ENCODE data around the gene CLNK. TPM values are rescaled to one million over a fixed set of nuclear protein-coding genes. Genes with fewer than 3 reads are reported as not detected.

CLNK gene
- total RNA-seq, 4 donors from 2014 or later: not detected

DNA sequence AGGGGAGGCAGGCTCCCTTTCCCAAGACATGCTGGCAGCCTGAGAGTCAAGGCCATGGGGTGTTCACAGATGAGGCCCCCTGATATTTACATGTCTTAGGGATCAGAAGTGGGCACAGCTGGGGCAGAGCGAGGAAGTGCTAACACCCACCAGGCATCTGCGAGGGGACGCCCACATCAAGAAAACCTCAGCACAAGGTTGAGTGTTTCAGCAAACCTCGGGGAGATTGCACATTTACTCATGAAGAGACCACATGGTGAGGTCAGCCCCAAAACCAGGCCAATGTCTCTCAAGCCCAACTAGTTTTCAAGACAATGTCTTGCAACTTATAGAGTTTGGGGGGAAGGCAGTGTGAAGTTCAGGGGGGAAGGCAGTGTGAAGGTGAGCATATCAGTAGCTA lies 55.2 kb downstream of the CLNK start:
- no peak for DNase-seq
- Histone ChIP-seq H3K4me3 (replicated peaks in 1 of 3) (no peak overlapping the region), H3K36me3 (no peaks in the 10 kb centered on the region), H3K27me3 (no peaks in the 10 kb centered on the region), H3K9me3 (no peaks in the 10 kb centered on the region), H3K4me1 (no peaks in the 10 kb centered on the region), H3K27ac (no peak overlapping the region)
- intact Hi-C loops (cut with DNase I): no loop called here
- WGBS, 2 donors: 83 to 87% methylated on average over 2 to 4 of the region's 4 CpGs
- TF ChIP-seq, protein P1, sequence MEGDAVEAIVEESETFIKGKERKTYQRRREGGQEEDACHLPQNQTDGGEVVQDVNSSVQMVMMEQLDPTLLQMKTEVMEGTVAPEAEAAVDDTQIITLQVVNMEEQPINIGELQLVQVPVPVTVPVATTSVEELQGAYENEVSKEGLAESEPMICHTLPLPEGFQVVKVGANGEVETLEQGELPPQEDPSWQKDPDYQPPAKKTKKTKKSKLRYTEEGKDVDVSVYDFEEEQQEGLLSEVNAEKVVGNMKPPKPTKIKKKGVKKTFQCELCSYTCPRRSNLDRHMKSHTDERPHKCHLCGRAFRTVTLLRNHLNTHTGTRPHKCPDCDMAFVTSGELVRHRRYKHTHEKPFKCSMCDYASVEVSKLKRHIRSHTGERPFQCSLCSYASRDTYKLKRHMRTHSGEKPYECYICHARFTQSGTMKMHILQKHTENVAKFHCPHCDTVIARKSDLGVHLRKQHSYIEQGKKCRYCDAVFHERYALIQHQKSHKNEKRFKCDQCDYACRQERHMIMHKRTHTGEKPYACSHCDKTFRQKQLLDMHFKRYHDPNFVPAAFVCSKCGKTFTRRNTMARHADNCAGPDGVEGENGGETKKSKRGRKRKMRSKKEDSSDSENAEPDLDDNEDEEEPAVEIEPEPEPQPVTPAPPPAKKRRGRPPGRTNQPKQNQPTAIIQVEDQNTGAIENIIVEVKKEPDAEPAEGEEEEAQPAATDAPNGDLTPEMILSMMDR (IDR thresholded peaks at IDR 0.05): no peak
- no peak for TF ChIP-seq POLR2A (IDR thresholded peaks at IDR 0.05)

DNA sequence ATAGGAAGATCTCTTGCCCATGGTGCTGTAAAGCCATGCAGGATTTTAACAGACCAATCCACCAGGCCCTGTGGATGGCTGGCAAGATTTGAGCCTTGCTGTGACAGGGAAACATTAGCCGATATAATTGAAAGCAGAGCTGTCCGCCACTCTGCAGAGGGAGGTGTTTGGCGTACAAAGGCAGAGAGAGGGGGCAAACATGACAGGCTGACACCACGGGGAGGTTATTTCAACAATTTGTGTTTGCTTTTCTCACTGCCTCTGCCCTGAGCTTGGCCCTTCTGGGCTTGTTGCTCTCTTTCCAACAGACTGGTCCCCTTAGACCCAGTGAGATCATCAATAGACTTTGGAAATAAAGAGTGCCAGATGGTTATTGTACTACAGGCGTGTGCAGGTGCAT lies 59.4 kb downstream of the CLNK start:
- 37 to 47% methylated on average over 5 of the region's 5 CpGs for WGBS, 2 donors
- no peaks in the 10 kb centered on the region for H3K4me1 ChIP-seq
- H3K27ac ChIP-seq: no peak overlapping the region
- no peak overlapping the region for H3K4me3 ChIP-seq (replicated peaks in 1 of 3)
- intact Hi-C loops (cut with DNase I): no loop called here
- TF ChIP-seq, protein P1 (IDR thresholded peaks at IDR 0.05): no peak
- TF ChIP-seq POLR2A (IDR thresholded peaks at IDR 0.05): no peak
- DNase-seq: no peak
- H3K9me3 ChIP-seq: no peaks in the 10 kb centered on the region
- H3K36me3 ChIP-seq: no peaks in the 10 kb centered on the region
- H3K27me3 ChIP-seq: no peaks in the 10 kb centered on the region

DNA sequence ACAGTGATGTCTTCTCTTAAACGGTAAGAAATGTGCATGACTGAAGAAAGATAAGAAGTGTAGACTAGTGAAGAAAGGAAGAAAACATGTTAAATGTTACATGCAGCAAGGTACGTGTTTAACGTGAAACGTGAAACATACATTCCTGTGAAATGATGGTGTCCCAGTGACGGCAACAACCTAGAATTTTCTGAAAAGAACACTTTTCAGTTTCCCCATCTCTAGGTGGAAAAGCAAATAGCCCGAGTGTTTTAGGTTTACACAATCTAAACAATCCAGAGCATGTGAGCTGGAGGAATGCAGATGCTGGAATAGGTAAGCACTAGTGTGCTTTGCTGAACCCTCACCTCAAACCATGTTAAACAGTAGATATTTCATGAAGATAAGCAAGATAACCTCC lies 60.7 kb downstream of the CLNK start:
- H3K4me3 ChIP-seq (replicated peaks in 1 of 3): no peak overlapping the region
- 59 to 68% methylated on average over 6 of the region's 6 CpGs for WGBS, 2 donors
- peaks cover 0 to 4% of the 10 kb centered on the region in 2 donors for H3K4me1 ChIP-seq
- TF ChIP-seq, protein P1 (IDR thresholded peaks at IDR 0.05): no peak
- no peak for TF ChIP-seq POLR2A (IDR thresholded peaks at IDR 0.05)
- intact Hi-C loops (cut with DNase I): no loop called here
- H3K9me3 ChIP-seq: no peaks in the 10 kb centered on the region
- H3K27ac ChIP-seq: no peak overlapping the region
- no peaks in the 10 kb centered on the region for H3K36me3 ChIP-seq
- no peak for DNase-seq
- H3K27me3 ChIP-seq: no peaks in the 10 kb centered on the region

DNA sequence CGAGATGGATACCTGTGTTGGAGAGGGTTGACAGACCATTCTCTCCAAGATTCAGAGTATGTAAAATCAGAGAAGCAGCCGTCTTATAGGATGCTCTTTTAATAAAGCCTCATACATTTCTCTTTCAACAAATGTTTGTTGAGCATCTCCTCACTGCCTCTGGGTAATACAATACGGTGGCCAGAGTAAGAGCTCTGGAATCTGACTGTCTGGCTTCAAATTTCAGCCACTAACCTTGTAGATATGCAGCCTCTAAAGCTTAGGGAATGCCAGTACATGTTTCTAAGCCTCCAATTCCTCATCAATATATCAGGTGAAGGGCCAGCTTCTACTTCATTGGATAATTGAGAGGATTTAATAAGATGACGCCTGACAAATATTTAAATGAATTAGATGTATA lies 61.3 kb downstream of the CLNK start:
- intact Hi-C loops (cut with DNase I): no loop called here
- no peak for DNase-seq
- Histone ChIP-seq H3K9me3 (no peaks in the 10 kb centered on the region), H3K4me1 (peaks cover 0 to 7% of the 10 kb centered on the region in 2 donors), H3K27me3 (no peaks in the 10 kb centered on the region), H3K4me3 (replicated peaks in 1 of 3) (no peak overlapping the region), H3K36me3 (no peaks in the 10 kb centered on the region), H3K27ac (no peak overlapping the region)
- 68 to 72% methylated on average over 4 of the region's 4 CpGs for WGBS, 2 donors
- TF ChIP-seq, protein P1 (IDR thresholded peaks at IDR 0.05): no peak
- TF ChIP-seq POLR2A (IDR thresholded peaks at IDR 0.05): no peak

DNA sequence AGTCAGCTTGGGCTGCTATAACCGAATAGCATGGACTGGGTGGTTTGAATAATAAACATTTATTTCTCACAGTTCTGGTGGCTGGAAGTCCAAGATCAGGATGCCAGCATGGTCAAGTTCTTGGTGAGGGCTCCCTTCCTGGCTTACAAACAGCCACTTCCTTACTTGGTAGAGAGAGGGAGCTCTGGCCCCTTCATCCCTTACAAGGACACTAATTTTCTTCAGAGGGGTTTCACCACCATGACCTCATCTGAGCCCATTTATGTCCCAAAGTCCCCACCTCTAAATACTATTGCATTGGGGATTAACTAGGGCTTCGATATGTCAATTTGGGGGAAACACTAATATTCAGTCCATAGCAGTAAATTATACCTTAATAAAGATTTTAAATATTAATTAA lies 61.8 kb downstream of the CLNK start:
- H3K36me3 ChIP-seq: no peaks in the 10 kb centered on the region
- H3K4me3 ChIP-seq (replicated peaks in 1 of 3): no peak overlapping the region
- H3K27ac ChIP-seq: no peak overlapping the region
- no peak for TF ChIP-seq POLR2A (IDR thresholded peaks at IDR 0.05)
- TF ChIP-seq, protein P1 (IDR thresholded peaks at IDR 0.05): no peak
- no peaks in the 10 kb centered on the region for H3K27me3 ChIP-seq
- DNase-seq: no peak
- H3K4me1 ChIP-seq: peaks cover 0 to 7% of the 10 kb centered on the region in 2 donors
- H3K9me3 ChIP-seq: no peaks in the 10 kb centered on the region
- 88 to 92% methylated on average over 2 of the region's 2 CpGs for WGBS, 2 donors
- intact Hi-C loops (cut with DNase I): no loop called here
